GM04504 (cell line): Measurements from ENCODE around the gene ETS2.

ENCODE experiments used
- DNase-seq: peaks from one replicate; pipeline ENCODE4 v3.0.0-alpha.2; 2012; ENCODE audit warnings: low read depth

The ETS2 gene

DNA sequence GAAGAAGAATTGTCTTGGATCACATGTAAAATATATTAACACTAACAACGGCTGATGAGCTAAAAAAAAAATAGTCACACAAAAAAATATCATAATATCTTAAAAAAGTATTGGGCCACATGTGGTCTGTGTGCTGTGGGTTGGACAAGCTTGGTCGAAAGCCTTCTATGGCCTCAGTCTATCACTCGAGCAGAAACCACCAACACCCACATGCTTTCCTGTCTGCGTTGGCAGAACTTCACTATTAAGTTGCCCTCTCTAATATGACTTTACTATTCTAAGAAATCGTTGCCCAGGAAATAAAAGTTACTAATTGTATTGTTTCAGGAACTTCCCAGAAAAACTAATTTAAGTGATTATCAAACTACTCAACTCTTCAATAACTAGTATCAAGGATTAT lies 28.2 kb upstream of the ETS2 start:
- no peak for DNase-seq

DNA sequence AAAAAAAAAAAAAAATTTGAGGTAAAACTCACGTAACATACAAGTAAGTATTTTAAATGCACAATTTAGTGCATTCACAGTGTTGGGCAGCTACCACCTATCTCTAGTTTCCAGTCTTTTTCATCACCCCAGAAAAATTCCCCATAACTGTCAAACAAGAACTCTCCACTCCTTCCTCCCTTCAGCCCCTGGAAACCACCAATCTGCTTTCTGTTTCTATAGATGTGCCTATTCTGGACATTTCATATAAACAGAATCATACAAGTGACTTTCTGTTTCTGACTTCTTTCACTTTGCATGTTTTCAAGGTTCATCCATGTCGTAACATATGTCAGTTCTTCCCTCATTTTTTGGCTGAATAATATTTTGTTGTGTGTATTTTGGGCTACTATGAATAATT lies 24.9 kb upstream of the ETS2 start:
- DNase-seq, result no peak

DNA sequence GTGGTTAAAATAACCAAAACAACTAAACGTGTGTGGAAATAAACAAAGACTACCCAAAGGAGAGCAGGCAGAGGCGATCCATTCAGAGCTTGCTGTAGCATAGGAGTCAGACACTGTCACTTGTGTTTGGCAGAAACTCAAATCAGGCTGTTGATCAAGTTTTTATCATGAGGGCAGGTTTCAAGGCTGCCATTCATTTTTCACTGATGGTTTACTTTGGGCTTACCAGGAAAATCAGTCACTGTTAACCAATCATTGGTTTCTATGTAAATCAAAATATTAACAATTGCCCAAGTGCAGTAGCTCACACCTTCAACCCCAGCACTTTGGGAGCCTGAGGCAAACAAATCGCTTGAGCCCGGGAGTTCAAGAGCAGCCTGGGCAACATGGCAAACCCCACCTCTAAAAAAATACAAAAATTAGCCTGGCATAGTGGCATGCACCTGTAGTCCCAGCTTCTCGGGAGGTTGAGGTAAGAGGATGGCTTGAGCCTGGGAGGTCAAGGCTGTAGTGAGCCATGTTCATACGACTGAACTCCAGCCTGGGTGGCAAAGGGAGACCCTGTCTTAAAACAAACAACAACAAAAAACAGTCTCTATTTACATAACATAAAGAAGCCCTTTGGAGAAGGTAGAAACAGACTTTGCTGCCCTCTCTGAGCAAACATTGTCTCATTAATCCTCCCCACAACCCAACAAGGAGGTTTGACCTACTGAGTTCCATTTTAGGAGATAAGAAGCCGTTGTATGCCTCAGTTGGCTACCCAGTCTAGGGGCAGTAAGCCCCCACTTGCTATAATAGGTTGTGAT lies 21.1 kb upstream of the ETS2 start:
- no peak for DNase-seq

DNA sequence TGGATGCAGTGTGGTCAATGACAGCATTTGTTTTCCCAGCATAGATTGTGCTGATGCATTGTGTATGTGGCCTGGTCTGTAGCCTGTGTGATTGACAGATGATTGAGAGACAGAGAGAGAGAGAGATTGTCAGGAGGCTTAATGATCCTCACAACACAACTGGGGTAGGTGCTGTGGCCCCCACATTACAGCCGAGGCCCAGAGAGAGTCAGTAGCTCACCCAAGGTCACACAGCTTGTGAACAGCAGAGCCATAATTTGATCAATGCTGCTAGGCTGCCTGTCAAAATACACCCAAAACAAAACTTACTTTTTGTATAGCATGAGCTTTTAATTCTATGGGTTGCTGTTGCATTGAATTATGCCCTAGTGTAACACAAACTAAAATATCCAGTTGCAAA lies 20.2 kb upstream of the ETS2 start:
- DNase-seq, result no peak

DNA sequence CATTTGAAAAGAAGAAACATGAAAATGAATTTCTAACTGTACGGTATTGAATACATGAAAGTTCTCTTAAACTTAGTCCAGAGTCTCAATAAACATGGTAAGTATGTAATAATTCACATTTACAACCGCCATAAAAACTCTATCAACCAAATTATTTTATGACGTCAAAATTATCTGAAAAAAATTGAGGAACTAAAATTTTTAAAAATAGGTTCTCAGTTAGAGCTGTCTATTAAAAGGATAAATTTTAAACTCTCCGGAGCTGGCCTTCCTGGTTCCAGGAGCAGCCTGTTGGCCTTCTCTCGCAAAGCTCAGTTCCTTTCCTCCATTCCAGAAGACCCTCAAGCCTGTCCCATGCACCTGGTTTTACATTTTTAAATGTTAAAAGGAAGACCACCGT lies 18.7 kb upstream of the ETS2 start:
- no peak for DNase-seq

DNA sequence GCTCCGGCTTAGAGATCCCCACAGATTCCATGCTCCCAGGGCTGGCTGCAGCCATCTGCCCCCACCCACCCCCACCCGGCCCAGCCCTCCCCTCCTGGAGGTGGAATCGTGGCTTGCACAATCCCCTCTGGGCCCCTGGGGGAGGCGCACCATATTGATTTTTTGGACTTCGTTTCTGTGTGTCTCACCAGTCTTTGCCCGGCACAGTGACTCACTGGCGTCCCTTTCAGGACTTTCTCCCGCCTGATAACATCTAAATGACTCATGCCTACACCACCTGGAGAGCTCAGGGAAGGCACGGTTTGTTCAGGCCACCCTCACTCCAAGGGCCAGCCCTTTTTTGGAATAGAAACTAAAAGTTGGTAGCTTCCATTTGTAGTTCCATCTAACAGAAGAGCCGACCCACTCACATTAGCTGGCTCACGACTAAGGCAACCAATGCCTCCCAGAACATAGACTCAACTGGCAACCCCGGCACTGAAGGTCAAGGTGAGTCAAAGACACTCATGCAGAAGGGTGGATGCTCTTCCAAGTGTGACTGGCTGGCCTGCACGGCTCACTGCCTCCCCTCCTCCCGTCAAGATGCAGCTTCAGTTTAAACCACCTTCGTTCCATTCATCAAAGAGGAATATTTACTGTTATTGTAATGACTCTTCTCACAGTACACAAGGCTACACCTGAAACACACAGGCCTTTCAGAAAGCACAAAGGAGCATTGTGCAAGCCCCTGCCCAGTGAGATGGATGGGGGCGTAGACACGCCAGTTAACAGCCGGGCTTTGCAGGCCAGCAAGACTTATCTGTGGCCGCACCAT lies 18.1 kb upstream of the ETS2 start:
- DNase-seq, result no peak

DNA sequence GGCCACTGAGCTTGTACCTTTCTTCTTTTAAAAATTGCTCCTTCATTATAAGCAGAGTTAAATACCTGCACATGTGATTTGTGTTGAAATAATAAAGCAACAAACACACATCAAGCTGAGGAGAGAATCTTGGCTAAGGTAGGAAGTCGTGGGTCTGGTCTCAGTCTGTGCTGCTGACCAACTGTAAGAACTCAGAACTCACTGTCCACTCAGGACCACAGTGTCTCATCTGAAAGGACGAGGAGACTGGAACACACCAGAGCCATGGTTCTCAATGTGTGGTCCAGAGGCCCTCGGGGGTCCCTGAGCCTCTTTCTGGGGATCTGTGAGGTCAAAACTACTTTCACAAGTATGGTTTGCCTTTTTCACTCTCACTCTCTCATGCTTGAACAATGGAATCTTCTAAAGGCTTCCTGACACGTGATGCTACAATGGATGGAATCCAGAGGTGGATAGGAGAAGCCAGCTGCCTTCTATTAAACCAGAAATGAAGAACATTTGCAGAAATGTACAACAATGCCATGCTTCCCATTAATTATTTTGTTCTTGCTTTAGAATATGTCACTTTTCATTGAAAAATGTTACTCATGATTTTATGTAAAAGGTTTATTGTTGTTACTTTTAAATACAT lies 17.3 kb upstream of the ETS2 start:
- DNase-seq, result no peak

DNA sequence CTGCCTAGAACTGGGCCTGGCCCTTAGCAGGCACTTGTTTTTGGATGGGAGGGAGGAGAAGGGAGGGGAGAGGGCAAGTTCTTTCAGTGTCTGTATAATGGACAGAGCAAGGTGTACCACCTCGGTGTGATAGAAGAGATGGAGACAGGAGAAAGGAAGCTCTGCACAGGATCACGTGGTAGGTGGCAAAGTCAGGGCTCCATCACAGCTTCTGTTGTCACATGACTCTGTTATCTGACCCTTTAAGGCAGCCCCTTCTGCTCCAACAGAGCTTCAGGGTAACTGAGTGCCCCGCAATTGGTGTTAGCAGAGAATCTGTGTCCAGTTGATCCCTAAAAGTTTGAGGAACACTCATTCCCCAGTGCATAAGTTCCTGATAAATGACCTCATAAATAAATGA lies 16.5 kb upstream of the ETS2 start:
- DNase-seq, result no peak

DNA sequence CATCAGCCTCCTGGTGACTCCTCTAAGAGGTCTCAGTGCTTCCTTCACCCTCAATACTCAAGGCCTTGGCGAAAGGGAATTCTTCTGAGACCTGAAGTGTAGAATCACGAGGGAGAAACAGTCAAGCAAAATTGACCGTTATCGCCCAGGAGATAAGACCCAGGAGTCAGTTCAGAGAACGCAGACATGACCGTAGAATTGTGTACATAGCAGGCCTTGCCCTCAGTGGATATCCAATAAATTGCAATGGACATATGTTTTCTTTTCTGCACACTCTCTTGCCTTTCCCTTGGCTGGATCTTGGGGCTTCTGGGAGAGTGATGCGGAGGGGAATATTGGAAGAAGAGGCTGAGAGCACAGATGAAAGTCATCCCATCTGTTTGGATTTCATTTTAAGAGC lies 15.7 kb upstream of the ETS2 start:
- DNase-seq, result no peak

DNA sequence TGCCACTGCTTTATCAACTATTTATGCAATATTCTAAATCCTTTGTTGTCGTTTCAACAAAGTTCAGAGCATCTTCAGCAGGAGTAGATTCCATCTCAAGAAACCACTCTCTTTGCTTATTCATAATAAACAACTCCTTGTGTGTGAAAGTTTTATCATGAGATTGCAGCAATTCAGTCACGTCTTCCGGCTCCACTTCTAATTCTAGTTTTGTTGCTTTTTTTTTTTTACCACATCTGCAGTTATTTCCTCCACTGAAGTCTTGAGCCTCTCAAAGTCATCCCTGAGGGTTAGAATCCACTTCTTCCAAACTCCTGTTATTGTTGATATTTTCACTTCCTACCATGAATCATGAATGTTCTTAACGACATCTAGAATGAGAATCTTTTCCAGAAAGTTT lies 14.8 kb upstream of the ETS2 start:
- DNase-seq, result no peak

DNA sequence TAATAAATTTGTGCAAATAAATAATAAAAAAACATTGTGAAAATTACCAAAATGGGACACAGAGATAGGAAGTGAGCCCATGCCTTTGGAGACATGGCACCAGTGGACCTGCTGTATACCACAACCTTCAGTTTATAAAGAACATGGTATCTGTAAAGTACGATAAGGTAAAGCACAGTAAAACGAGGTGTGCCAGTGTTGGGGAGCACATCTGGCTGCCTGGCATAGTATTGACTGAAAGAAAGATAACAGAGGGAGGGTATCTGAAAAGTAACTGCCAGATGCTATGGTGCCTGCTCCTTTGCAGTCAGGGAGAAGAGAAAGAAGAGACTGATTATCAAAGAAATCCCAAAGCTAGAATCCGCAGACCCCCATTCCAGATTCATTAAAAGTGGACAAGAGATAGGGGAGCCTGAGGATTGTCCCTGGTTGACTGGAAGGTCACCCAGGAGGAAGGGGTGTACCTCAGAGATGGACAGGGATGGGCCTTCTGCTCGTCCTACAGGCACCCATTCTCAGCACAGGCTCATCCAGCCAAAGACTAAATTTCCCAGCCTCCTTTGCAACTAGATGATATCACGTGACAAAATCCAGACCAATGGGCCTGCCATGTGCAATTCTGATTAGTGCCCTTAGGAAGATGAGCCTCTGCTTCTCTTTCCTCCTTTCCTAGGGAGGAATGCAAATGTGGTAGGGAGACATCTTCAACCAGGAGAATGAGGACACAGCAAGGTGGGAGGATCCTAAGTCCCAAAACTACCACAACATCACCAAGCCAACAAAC lies 12.9 kb upstream of the ETS2 start:
- no peak for DNase-seq

DNA sequence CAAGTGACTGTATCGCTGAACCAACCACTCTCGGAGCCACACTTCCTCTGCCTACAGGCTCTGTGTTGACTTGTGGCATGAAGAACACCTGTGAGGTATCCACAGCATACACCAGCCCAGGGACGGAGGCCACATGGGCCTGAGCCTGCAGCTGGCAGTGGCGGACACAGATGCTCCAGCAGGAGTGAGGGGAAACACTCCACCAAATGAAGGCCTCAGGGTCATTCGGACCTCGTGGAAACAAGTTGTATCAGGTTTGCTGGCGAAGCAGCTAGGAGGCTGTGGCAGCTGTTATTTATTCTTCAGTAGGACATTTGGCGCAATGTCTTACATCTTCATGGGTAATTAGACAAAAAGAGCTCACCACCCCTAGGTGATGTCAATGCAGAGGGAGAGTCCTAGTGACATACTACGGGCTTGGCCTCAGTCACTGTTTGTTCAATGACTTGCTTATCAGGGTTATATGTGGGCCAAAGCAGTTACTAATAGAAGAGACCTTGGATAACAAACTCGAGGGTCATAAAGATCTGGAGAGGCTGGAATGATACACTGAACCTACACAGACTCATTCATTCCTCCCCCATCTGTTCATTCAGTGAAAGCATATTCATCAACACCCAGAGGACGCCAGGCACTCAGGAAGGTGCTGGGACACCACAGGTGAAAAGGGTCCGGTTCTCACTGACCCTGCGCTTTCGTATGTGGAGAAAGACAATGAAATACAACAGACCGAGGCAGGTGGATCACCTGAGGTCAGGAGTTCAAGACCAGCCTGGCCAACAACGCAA lies 11.6 kb upstream of the ETS2 start:
- no peak for DNase-seq

DNA sequence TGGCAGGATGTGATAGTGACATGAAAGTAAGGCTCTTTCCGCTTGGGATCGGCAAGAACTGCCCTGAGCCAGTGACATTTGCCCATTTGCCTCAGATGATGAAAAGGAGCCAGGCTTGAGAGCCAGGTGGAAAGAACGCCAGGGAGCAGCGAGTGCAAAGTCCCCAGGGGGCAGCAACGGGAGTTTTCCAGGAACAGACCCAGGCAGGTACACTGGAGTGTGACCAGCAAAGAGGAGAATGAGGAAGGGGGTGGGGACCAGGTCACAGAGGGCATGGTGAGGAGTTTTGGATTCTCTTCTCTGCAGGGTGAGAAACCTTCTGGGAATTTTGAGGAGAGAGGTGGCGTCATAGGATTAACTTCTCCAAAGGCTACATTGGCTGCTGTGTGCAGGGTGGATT lies 10.8 kb upstream of the ETS2 start:
- no peak for DNase-seq

DNA sequence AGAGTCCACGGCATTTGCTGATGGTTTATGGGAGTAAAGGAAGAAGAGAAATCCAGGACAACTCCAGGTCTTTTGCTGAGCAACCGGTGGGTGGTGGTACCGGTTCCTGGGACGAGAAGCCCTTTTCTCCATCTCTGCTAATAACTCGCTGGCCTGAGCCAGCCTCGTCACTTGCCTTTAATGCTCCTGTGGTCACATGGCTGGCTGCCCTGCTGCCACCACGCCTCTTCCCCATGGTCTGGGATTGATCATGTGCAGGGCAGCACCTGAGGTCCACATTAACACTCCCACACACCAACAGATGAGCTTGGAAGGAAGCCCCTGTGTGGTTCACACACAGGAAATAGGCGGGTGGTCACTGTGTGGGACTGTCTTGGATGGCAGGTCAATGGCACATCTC lies 10.3 kb upstream of the ETS2 start:
- no peak for DNase-seq

DNA sequence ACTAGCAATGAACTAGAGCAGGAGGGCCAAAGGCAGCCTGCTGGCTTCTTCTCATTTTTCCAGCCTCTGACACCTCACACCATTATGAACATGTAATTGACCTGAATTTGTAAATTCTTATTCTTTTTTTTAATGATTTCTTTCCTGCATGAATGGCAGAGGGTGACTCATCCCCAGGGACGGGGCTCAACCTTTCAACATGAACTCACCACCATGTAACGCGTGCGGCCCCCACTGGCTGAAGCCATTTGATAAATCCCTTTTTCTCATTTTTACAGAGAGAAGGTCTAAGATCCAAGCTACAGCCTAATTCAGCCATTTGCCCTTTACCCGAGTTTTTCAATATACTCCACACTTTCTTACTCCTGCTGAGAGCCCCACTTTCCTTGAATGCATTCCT lies 9.3 kb upstream of the ETS2 start:
- no peak for DNase-seq

DNA sequence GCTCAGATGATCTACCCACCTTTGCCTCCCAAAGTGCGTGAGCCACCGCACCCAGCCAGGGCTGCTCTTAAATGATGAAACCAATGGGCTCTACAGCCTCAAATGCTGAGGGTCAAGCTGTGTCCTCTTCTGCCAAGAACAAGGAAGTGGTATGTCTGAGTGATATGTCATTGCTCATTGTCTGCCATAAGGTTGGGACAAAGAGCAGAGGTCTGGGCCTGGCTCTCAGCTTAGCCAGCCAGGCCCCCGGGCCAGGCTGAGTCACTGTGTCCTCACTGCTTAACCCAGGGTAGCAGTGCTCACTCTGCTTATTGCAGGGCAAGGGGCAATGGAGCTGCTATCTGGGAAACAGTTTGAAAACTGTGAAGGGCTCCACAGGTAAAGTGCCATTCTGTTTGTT lies 8.3 kb upstream of the ETS2 start:
- no peak for DNase-seq

DNA sequence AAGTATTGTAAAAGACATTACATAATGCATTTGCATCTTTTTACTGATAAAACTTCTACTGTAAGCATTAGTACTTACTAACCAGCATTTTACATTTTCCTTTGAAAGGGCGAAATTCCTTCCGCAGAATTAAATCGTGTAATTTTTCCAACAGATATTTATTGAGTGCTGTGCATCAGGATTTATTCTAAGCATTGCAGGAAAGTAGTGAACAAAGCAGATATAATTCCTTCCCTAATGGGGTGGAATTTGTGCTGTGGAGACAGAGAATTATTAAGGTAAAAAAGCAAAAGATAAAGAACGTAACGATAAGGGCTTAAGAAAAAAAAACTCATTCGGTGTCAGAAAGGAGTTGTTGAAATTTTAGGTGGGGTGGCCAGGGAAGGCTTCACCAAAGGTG lies 7.6 kb upstream of the ETS2 start:
- no peak for DNase-seq

DNA sequence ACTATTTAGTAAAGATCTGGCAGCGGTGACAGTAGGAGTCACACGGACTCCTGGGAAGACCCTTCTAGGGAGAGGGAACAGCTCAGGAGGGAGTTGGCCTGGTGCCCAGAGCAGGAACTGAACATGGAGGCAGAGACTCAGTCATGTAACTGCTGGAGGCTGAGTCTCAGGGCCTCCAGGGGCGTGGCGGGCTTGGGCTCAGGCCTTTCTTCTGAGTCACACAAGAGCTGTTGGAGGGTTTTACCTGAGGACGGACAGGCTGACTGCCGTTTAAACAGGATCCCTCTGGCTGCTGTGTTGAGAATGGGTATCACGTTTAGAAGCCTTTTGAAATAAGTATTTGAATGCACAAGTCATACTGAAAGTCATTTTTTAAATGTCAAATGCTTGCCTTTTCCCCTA lies 7.2 kb upstream of the ETS2 start:
- no peak for DNase-seq

DNA sequence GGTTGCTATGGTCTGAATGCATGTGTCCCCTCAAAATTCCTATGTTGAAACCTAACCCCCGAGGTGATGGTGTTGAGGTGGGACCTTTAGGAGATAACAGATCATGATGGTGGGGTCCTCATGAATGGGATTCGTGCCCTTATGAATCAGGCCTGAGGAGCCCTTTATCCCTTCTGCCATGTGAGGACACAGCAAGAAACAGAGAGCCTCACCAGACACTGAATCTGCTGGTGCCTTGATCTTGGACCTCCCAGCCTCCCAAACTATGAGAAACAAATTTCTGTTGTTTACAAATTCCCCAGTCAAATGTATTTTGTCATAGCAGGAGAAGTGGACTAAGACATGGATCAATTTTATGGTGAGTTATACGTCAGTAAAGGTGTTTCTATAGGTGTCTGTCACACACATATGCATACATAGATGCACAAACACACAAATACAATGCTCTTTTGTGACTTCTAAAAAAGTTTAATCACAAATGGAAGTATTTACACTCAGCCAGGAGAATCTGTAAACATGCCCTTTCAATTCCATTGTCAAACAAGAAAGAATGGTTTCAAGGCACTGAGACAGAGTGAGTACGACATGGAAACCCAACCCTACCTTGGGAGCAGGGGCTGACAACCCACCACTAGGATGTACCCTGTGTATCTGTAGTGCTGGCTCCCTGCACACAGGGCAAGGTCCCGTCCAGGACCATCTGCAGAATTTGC lies 5.5 kb upstream of the ETS2 start:
- no peak for DNase-seq

DNA sequence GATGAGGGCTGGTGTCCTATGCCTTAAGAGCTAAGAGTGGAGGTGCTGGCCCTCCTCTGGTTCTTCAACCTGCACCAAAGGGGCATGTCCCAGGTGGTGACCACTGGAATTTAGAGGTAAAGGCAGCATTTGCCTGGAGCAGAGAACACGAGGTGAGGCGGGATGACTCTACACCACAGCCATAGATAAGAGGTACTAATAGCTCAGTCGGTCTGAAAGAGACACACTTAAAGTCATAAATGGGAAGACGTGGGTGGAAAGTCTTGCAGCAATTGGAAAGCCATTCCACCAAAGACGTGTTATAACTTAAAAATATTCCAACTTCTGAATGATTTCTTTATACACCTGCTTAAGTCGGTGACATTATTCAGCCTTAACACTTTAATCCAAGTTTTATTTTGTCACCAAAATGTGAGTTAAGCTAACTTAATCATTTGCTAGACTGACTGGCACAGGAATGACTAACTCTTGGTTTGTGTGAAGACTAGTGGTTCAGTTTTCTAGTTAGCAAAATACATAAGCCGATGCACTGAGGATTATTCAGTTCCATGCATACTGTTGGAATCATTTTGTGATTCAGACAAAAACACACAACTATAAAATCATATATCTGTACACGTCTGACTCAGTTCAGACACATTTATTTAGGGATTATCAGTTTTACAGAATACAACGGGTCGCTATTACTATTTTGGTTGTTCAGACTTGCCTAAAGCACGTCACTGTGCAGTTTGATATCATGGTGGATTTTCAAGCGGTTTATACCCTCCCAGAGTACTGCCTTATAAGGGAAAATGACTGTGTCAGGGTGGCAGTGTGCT lies 4.6 kb upstream of the ETS2 start:
- DNase-seq, result no peak
